ENCODE data around the gene FAM227B. TPM values are rescaled to one million over a fixed set of nuclear protein-coding genes. Genes with fewer than 3 reads are reported as not detected.
A peak's percentile ranks its signal among the peaks of the same experiment; 100 is the strongest.
"Not testable (repeated sequence)": the region's sequence is repeated elsewhere in the genome, so short reads cannot be mapped to it uniquely, and the experiment has no call there.

The FAM227B gene
- total RNA-seq = 3.2 and 6.6 TPM in 2 replicates

- TF ChIP-seq CTCF (conservative IDR thresholded peaks at IDR 0.05; ENCODE audit: low read depth, low read length) = no peak
- DNase-seq (ENCODE audit: low read depth) = peak; percentile 70
- H3K4me3 ChIP-seq (ENCODE audit: low read depth, low read length) = peak within 1 kb of the TSS; percentile 94
Observed at GRCh38 chr15:49620658-49621368, at the start of gene FAM227B, which contains the start of gene DTWD1. Gene FAM227B, minus strand, starts transcription at chr15:49620818. Its CDS starts 5,647 bp downstream, at chr15:49615171. Gene DTWD1, plus strand, starts transcription at chr15:49621048. Its CDS starts 4,120 bp downstream, at chr15:49625168.

- TF ChIP-seq CTCF (conservative IDR thresholded peaks at IDR 0.05; ENCODE audit: low read depth, low read length) = no peak
- H3K4me3 ChIP-seq (ENCODE audit: low read depth, low read length) = no peak overlapping the region
- no peak for DNase-seq (ENCODE audit: low read depth)
Observed at GRCh38 chr15:49669288-49669687, 48.7 kb upstream of the FAM227B start.

- not testable (repeated sequence) for DNase-seq (ENCODE audit: low read depth); H3K4me3 ChIP-seq (ENCODE audit: low read depth, low read length)
Observed at GRCh38 chr15:49666486-49666885, 45.9 kb upstream of the FAM227B start.

GRCh38 chr15:49664716-49665115, 44.1 kb upstream of the FAM227B start:
- no peak overlapping the region for H3K4me3 ChIP-seq (ENCODE audit: low read depth, low read length)
- TF ChIP-seq CTCF (conservative IDR thresholded peaks at IDR 0.05; ENCODE audit: low read depth, low read length) = no peak
- DNase-seq (ENCODE audit: low read depth) = no peak

GRCh38 chr15:49656734-49657133, 36.1 kb upstream of the FAM227B start:
- TF ChIP-seq CTCF (conservative IDR thresholded peaks at IDR 0.05; ENCODE audit: low read depth, low read length) = no peak

GRCh38 chr15:49652922-49653321, 32.3 kb upstream of the FAM227B start:
- no peak for DNase-seq (ENCODE audit: low read depth)
- H3K4me3 ChIP-seq (ENCODE audit: low read depth, low read length) = no peak overlapping the region
- no peak for TF ChIP-seq CTCF (conservative IDR thresholded peaks at IDR 0.05; ENCODE audit: low read depth, low read length)

More at GRCh38 chr15:49656734-49657133, 36.1 kb upstream of the FAM227B start:
- DNase-seq (ENCODE audit: low read depth) = no peak
- H3K4me3 ChIP-seq (ENCODE audit: low read depth, low read length) = no peak overlapping the region

GRCh38 chr15:49650676-49651075, 30.1 kb upstream of the FAM227B start:
- no peak for DNase-seq (ENCODE audit: low read depth)
- H3K4me3 ChIP-seq (ENCODE audit: low read depth, low read length) = no peak overlapping the region
- no peak for TF ChIP-seq CTCF (conservative IDR thresholded peaks at IDR 0.05; ENCODE audit: low read depth, low read length)

Measured in epithelial cell of proximal tubule (primary cell).